ENCODE measurements around the gene CD36. TPM values are rescaled to one million over a fixed set of nuclear protein-coding genes. Genes with fewer than 3 reads are reported as not detected.

The CD36 gene
- total and polyA plus RNA-seq, 2 of the 8 experiments (the other 6 are each of a cell fraction or from before 2014, with no cell fraction given), result 0.33 to 0.60 TPM

DNA sequence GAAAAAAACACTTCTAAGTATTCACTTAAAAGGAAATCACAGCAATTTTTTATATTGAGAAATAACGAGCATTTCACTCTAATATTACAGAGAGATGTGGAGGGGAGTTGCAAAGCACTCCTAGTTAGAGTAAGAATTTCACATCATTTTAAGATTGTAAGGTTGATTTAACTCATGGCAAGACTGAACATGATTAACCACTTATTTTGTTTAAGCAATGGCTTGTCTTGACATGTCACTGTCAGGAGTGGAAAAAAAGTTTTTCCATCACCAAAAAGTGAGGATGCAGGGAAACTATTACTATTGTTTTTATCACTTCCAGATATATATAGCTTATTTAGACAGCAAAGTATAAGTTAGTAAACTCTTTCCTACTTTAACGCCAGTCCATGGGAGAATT is 27.1 kb downstream of the CD36 start:
- Histone ChIP-seq H3K23me2 (ENCODE audit: low read depth, low read length) (no peaks in the 10 kb centered on the region; the same call in 1 of the 2 replicates), H2BK15ac (ENCODE audit: low read length) (no peak overlapping the region), H3K18ac (ENCODE audit: extremely low read depth, low read length) (no peak overlapping the region), H2AK5ac (ENCODE audit: low read depth, low read length) (no peak overlapping the region), H3K23ac (ENCODE audit: insufficient read length) (no peak overlapping the region), H3K4me1 (replicated peaks in 1 of 4; ENCODE audit: control insufficient read depth in 3 of 4, insufficient read depth in 4 of 4, low read length in 3 of 4) (no peaks in the 10 kb centered on the region), H4K5ac (ENCODE audit: insufficient read length, low read depth, low read length) (no peak overlapping the region), H3K9me3 (ENCODE audit: insufficient read depth in 2 of 2, low read depth in 1 of 2, low read length in 1 of 2) (no peaks in the 10 kb centered on the region), H3K79me1 (ENCODE audit: low read depth, low read length) (no peaks in the 10 kb centered on the region), H3K4me2 (ENCODE audit: insufficient read depth in 1 of 2, low read depth in 2 of 2, low read length in 2 of 2) (no peak overlapping the region), H4K8ac (ENCODE audit: extremely low read depth, insufficient read depth, low read length) (no peak overlapping the region), H3K4ac (replicated peaks; ENCODE audit: insufficient read length, low read depth, low read length) (no peak overlapping the region), H3K27ac (ENCODE audit: low read depth, low read length) (no peak overlapping the region), H2AFZ (ENCODE audit: low read length) (no peak overlapping the region), H4K91ac (replicated peaks; ENCODE audit: insufficient read length, low read length) (no peak overlapping the region), H2BK120ac (replicated peaks; ENCODE audit: low read depth, low read length) (no peak overlapping the region), H3K56ac (replicated peaks; ENCODE audit: insufficient read length, low read depth, low read length) (no peak overlapping the region), H2BK5ac (ENCODE audit: low read depth, low read length) (no peak overlapping the region), H3K36me3 (ENCODE audit: control insufficient read depth in 2 of 4, insufficient read depth in 4 of 4, low read length in 3 of 4) (no peaks in the 10 kb centered on the region), H3K4me3 (ENCODE audit: extremely low read depth in 1 of 4, insufficient read depth in 2 of 4, low read depth in 3 of 4, low read length in 4 of 4) (no peak overlapping the region), H3K27me3 (replicated peaks in 1 of 4; ENCODE audit: control insufficient read depth in 3 of 4, extremely low read depth in 1 of 4, insufficient read depth in 3 of 4, low read length in 3 of 4) (no peaks in the 10 kb centered on the region), H4K20me1 (replicated peaks in 1 of 2; ENCODE audit: control insufficient read depth in 1 of 2, insufficient read depth in 2 of 2, low read length in 2 of 2) (no peaks in the 10 kb centered on the region), H2BK20ac (ENCODE audit: low read length) (no peak overlapping the region), H2BK12ac (ENCODE audit: low read depth, low read length) (no peak overlapping the region), H3K9ac (replicated peaks in 1 of 4; ENCODE audit: extremely low read depth in 1 of 4, low read depth in 3 of 4, low read length in 3 of 4) (no peak overlapping the region), H3K14ac (ENCODE audit: insufficient read length) (no peak overlapping the region), H3K79me2 (ENCODE audit: control insufficient read depth in 1 of 2, insufficient read depth in 2 of 2, low read length in 2 of 2) (no peaks in the 10 kb centered on the region)
- ChIA-PET POLR2A (ENCODE audit: partially characterized antibody) (no interaction called here), CTCF (ENCODE audit: partially characterized antibody) (interaction anchor here (0.7 to 1.4 kb wide), 2 partner anchors 44 to 237 kb away, joined by 3 to 5 read pairs; no protein-coding TSS in a partner anchor)
- no peak for DNase-seq (ENCODE audit: low read depth in 1 of 2, low spot score in 2 of 2)
- 81% methylated on average over 2 of the region's 2 CpGs; no CpG with 5 or more reads in 1 of the 2 experiments for WGBS, 2 experiments (ENCODE audit: extremely low coverage in 1 of 2, insufficient coverage in 1 of 2, insufficient read length in 1 of 2, insufficient replicate concordance in 2 of 2, low coverage in 1 of 2, low lambda C conversion rate in 2 of 2, missing lambda C conversion rate in 1 of 2)
- TF ChIP-seq NRF1 (IDR thresholded peaks at IDR 0.05; ENCODE audit: low read depth, low read length), result no peak
- no peak for TF ChIP-seq TBP (IDR thresholded peaks at IDR 0.05; ENCODE audit: low read depth, low read length)
- FAIRE-seq, result no peak

Measured in H1 (cell line).